Subcutaneous abdominal adipose tissue (tissue), 5 donors: ENCODE data around the gene MYH13.

ENCODE experiments used
- H3K27ac ChIP-seq: one replicate; pipeline ENCODE4 v1.7.0; 2013; ENCODE audit warnings: low read depth, mild to moderate bottlenecking, inconsistent platforms, low read length, moderate library complexity
- H3K27me3 ChIP-seq, 5 donors: one replicate each; pipeline ENCODE4 v1.7.0; 2013; ENCODE audit warnings: low read length in 5 of 5, inconsistent platforms in 1 of 5; ENCODE audit not compliant: control insufficient read depth in 5 of 5, insufficient read depth in 4 of 5
- H3K36me3 ChIP-seq, 5 donors: one replicate each; pipeline ENCODE4 v1.7.0; 2013; ENCODE audit warnings: low read length in 5 of 5; ENCODE audit not compliant: control insufficient read depth in 5 of 5, insufficient read depth in 5 of 5
- H3K4me1 ChIP-seq, 5 donors: one replicate each; pipeline ENCODE4 v1.7.0; 2013; ENCODE audit warnings: low read length in 5 of 5, mild to moderate bottlenecking in 3 of 5, moderate library complexity in 1 of 5; ENCODE audit not compliant: control insufficient read depth in 5 of 5, insufficient read depth in 5 of 5
- H3K4me3 ChIP-seq, 5 donors: one replicate each; pipeline ENCODE4 v1.7.0; 2013; ENCODE audit warnings: low read length in 5 of 5, low read depth in 1 of 5
- H3K9ac ChIP-seq, 5 donors: one replicate each; pipeline ENCODE4 v1.7.0; 2013; ENCODE audit warnings: low read length in 5 of 5, mild to moderate bottlenecking in 4 of 5, moderate library complexity in 3 of 5
- H3K9me3 ChIP-seq, 5 donors: one replicate each; pipeline ENCODE4 v1.7.0; 2013; ENCODE audit warnings: low read length in 5 of 5; ENCODE audit not compliant: control insufficient read depth in 5 of 5
- donor health status: healthy.
- donor health status: healthy.
- donor health status: healthy.
- donor health status: healthy.
- donor health status: healthy.

MYH13 gene

DNA sequence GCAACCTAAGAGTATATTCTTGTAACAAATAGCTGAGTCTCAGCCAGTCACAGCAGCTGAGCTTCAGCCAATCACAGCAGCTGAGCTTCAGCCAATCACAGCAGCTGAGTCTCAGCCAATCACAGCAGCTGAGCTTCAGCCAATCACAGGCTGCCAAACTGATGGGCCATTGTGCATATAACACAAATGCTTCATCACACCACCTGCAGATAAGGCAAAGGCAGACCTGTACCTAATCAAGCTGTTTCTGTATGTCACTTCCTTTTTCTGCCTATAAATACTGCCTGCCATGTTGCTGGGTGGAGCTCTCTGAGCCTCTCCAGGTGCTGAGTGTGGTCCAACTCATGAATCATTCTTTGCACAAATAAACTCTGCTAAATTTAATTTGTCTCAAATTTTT, 19.9 kb downstream of the MYH13 start:
- Histone ChIP-seq H3K36me3 (no peaks in the 10 kb centered on the region), H3K27me3 (no peaks in the 10 kb centered on the region), H3K9ac (no peak overlapping the region), H3K27ac (no peak overlapping the region), H3K4me3 (no peak overlapping the region), H3K9me3 (no peaks in the 10 kb centered on the region), H3K4me1 (no peaks in the 10 kb centered on the region)

- Histone ChIP-seq H3K4me1 (no peaks in the 10 kb centered on the region), H3K9me3 (no peaks in the 10 kb centered on the region), H3K36me3 (no peaks in the 10 kb centered on the region), H3K4me3 (no peak overlapping the region), H3K9ac (no peak overlapping the region), H3K27me3 (no peaks in the 10 kb centered on the region), H3K27ac (no peak overlapping the region)
Measured at GRCh38 chr17:10349403-10349802, 23.4 kb downstream of the MYH13 start.

DNA sequence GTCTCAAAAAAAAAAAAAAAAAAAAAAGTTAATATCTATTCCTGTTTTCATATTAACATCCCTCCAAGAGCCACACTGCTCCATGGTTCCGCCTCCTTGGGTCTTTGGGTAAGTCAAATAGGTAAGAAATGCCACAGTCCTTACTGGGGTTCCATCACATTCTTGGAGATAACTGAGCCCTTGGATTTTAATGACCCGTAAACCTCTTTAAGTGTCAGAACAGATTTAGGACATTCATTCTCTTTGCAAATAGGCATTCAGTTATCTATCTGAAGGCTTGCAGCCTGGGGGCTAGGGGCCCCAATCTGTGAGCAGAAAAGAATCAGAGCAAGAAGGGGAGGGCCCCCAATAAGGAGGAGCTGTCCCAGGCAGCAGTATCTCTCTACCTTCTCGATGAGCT, 28.0 kb downstream of the MYH13 start:
- Histone ChIP-seq H3K9ac (no peak overlapping the region), H3K9me3 (no peaks in the 10 kb centered on the region), H3K36me3 (no peaks in the 10 kb centered on the region), H3K27ac (no peak overlapping the region), H3K4me3 (no peak overlapping the region), H3K4me1 (no peaks in the 10 kb centered on the region), H3K27me3 (no peaks in the 10 kb centered on the region)

DNA sequence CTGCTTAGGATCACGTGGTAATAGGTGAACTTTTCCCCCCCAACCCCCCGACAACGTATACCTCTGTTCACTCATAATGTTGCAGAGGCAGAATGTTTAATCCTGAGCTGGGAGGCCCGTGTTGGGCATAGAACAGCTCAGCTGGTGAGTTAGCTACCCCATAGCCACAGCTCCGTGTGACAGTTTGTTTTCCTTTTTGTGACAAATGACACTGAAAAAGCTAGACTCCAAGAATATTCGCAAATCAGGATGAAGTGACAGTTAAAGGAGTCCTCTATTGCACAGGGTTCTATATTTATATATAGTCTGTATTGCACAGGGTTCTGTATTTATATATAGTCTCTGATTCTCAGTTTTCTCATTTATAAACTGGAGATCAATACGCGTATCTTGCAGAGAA, 33.8 kb downstream of the MYH13 start:
- no peaks in the 10 kb centered on the region for H3K9me3 ChIP-seq
- no peaks in the 10 kb centered on the region for H3K36me3 ChIP-seq
- no peaks in the 10 kb centered on the region for H3K27me3 ChIP-seq
- H3K4me3 ChIP-seq, result no peak overlapping the region
- no peak overlapping the region for H3K9ac ChIP-seq
- no peaks in the 10 kb centered on the region for H3K4me1 ChIP-seq
- H3K27ac ChIP-seq, result no peak overlapping the region

GRCh38 chr17:10337976-10338375, 34.8 kb downstream of the MYH13 start:
- Histone ChIP-seq H3K4me3 (no peak overlapping the region), H3K9me3 (no peaks in the 10 kb centered on the region), H3K36me3 (no peaks in the 10 kb centered on the region), H3K9ac (no peak overlapping the region), H3K27ac (no peak overlapping the region), H3K27me3 (no peaks in the 10 kb centered on the region), H3K4me1 (no peaks in the 10 kb centered on the region)

- H3K9me3 ChIP-seq, result no peaks in the 10 kb centered on the region
- no peaks in the 10 kb centered on the region for H3K36me3 ChIP-seq
- H3K27ac ChIP-seq, result no peak overlapping the region
- H3K4me1 ChIP-seq, result no peaks in the 10 kb centered on the region
- H3K9ac ChIP-seq, result no peak overlapping the region
- no peaks in the 10 kb centered on the region for H3K27me3 ChIP-seq
- H3K4me3 ChIP-seq, result no peak overlapping the region
Measured at GRCh38 chr17:10337136-10337535, 35.7 kb downstream of the MYH13 start.

GRCh38 chr17:10336393-10336792, 36.4 kb downstream of the MYH13 start:
- Histone ChIP-seq H3K36me3 (no peaks in the 10 kb centered on the region), H3K27me3 (no peaks in the 10 kb centered on the region), H3K27ac (no peak overlapping the region), H3K4me3 (no peak overlapping the region), H3K4me1 (no peaks in the 10 kb centered on the region), H3K9ac (no peak overlapping the region), H3K9me3 (no peaks in the 10 kb centered on the region)

GRCh38 chr17:10332515-10332914, 40.3 kb downstream of the MYH13 start:
- Histone ChIP-seq H3K27ac (no peak overlapping the region), H3K9ac (no peak overlapping the region), H3K27me3 (no peaks in the 10 kb centered on the region), H3K4me1 (no peaks in the 10 kb centered on the region), H3K36me3 (no peaks in the 10 kb centered on the region), H3K9me3 (no peaks in the 10 kb centered on the region), H3K4me3 (no peak overlapping the region)

DNA sequence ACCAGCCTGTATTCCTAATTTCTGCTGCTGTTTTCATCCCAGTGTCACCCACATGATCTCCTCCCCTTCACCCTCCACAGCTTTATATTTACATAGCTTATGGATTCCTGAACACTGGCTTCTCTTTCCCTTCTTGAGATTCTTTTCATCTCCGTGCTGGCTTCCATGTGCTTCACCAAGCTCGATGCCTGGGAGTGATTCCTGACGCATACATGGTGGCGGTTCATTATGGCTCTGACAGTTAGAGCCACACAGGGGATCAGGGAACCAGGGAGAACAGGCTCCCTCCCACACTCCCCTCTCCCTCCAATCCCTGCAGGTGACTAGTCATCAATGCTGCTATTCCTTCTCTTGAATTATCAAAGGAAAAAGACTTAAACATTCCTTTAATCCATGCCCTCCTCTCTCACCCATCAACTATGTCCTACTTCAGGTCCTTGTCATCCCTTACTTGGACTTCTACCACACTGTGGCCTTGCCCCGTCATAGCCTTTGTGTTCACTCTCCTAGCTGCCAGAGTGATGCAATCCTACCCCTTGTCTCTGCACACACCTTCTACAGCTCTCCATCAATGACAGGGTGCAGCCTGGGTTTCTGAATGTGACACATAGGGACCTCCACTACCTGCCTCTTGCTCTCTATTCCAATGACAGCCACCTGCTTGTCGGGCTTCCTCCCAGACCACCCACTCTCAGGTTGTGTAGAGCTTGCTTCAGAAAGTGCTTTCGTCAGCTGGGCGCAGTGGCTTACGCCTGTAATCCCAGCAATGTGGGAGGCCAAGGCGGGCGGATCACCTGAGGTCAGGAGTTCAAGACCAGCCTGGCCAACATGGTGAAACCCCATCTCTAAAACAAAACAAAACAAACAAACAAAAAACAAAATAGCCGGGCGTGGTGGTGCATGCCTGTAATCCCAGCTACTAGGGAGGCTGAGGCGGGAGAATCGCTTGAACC, 43.6 kb downstream of the MYH13 start:
- H3K4me3 ChIP-seq, result no peak overlapping the region
- no peak overlapping the region for H3K27ac ChIP-seq
- H3K4me1 ChIP-seq, result no peaks in the 10 kb centered on the region
- no peak overlapping the region for H3K9ac ChIP-seq
- H3K27me3 ChIP-seq, result no peaks in the 10 kb centered on the region
- H3K9me3 ChIP-seq, result no peaks in the 10 kb centered on the region
- H3K36me3 ChIP-seq, result no peaks in the 10 kb centered on the region

- no peaks in the 10 kb centered on the region for H3K36me3 ChIP-seq
- H3K4me1 ChIP-seq, result no peaks in the 10 kb centered on the region
- no peaks in the 10 kb centered on the region for H3K9me3 ChIP-seq
- H3K4me3 ChIP-seq, result no peak overlapping the region
- H3K27me3 ChIP-seq, result no peaks in the 10 kb centered on the region
- no peak overlapping the region for H3K27ac ChIP-seq
- H3K9ac ChIP-seq, result no peak overlapping the region
Measured at GRCh38 chr17:10328206-10328605, 44.6 kb downstream of the MYH13 start.
